OCI-LY3 (cell line): ENCODE measurements around the gene MNX1.

ENCODE experiments used
- EZH2phosphoT487 ChIP-seq: fragments of 200-600 bp; shearing (Covaris generic); IDR thresholded peaks from 2 replicates; pipeline ENCODE4 v1.6.1; 2018; ENCODE audit warnings: antibody characterized with exemption, mixed run types, low read depth
- TF ChIP-seq, protein P1 (sequence below): fragments of 200-600, 300-600 bp; sonication (generic); IDR thresholded peaks from 2 replicates; pipeline ENCODE4 v1.5.1; 2014; ENCODE audit warnings: antibody characterized with exemption, low read length, low read depth

DNA sequence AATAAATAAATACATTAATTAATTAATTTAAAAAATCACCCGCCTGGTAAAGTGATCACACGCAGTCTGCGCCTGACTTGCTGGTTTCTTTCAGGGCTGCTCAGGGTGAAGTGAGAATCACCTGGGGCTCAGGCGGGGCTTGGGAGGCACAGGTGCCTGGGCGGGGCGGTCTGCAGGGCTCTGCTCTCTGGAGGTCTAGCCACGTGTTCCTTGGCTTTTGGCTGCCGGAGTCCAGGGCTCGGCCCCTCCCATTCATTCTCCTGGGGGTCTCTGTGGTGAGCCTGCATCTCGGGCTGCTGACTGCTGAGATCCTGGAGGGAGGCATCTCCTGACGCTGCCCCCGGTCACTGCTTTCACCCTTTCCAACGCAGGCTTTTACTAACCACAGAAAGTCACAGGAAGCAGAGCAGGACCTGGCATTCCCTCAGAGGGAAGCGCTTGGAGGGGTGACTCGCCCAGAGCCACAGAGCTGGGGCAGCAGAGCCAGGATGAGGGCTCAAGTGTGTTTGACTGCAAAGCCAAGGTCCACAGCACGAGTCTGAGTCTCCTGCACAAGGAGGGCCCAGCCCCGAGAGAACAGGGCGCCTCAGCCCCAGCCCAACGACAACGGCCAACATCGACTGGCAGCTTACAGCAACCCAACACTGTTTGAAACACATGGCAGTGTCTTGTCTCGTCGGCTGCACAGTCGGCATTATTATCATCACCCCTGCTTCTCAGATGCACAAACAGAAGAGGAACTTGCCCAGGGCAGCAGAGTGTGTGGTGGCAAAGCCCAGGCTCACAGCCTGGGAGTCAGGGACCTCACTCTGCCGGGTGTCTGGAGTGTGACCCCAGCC lies 22.4 kb upstream of the MNX1 start:
- TF ChIP-seq, protein P1, sequence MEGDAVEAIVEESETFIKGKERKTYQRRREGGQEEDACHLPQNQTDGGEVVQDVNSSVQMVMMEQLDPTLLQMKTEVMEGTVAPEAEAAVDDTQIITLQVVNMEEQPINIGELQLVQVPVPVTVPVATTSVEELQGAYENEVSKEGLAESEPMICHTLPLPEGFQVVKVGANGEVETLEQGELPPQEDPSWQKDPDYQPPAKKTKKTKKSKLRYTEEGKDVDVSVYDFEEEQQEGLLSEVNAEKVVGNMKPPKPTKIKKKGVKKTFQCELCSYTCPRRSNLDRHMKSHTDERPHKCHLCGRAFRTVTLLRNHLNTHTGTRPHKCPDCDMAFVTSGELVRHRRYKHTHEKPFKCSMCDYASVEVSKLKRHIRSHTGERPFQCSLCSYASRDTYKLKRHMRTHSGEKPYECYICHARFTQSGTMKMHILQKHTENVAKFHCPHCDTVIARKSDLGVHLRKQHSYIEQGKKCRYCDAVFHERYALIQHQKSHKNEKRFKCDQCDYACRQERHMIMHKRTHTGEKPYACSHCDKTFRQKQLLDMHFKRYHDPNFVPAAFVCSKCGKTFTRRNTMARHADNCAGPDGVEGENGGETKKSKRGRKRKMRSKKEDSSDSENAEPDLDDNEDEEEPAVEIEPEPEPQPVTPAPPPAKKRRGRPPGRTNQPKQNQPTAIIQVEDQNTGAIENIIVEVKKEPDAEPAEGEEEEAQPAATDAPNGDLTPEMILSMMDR, result no peak
- no peak for TF ChIP-seq EZH2phosphoT487
